GM11168 (cell line): Measurements from ENCODE around the gene FBRSL1.

Experiments used
- in situ Hi-C: fragments of 300-500 bp; cut with MboI; formaldehyde crosslinking; loops from one replicate; pipeline ENCODE4 v1.12.0; 2022; ENCODE audit warnings: low sequenced_read_pairs; ENCODE audit not compliant: unreplicated experiment

FBRSL1 gene

DNA sequence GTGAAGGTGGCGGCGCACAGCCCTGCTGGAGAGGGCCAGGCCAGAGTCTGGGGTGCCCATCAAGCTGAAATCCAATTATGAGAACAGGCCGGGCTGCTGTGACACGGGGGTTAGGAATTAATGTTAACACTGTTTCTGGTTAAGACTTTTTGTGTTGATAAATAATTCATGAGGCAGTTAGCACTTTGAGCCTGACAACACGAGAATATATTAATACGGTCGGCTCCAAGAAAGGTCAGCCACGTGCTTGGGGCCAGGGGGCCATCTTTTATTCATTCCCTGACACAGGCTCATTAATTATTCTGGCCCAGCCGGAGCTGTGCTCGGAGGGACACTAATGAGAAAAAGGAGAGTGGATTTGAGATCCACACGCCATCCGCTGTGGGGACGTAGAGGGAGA is 45.1 kb downstream of the FBRSL1 start:
- in situ Hi-C loops = no loop called here

- in situ Hi-C loops = no loop called here
Observed at GRCh38 chr12:132536102-132536876, 46.3 kb downstream of the FBRSL1 start.

- in situ Hi-C loops = no loop called here
Observed at GRCh38 chr12:132537049-132537448, 47.1 kb downstream of the FBRSL1 start.

DNA sequence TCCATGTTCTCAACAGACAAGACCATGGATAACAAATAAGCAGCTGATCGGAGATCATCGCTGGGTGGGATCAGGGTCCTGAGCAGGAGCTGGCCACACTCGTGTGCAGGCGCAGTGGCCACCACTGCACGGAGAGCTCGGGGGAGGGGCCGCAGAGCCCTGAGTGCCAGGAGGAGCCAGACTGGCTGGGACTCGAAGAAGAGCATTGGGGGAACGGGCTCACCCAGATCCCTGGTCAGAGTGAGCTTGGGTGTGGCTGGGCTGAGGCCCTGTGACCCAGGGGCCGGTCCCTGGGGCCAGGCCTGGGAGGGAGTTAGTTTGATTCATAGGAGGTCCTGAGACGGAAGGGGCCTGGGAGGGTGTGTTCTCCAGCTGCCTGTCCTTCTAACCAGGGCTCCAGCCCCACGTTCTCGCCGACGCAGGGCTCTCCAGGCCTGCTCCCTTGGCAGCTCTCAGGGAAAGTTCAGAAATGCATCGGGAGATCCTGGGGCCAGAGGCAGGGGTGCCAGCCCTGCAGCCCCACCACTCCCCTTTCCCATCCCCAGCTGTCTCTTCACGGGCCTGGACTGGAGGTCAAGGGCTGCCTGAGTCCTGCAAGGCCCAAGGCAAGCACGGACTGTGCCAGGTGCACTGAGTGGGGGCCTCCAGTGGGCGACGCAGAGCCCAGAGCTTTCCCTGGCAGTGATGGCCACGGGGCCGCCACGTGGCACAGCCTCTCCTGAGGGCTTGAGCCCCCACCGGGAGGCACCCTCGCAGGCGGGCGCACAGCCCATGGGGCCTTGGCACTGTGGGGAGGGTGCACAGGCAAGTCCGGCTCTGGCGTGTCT is 48.1 kb downstream of the FBRSL1 start:
- in situ Hi-C loops = no loop called here

- in situ Hi-C loops = no loop called here
Observed at GRCh38 chr12:132538663-132538990, 48.7 kb downstream of the FBRSL1 start.

- in situ Hi-C loops = no loop called here
Observed at GRCh38 chr12:132539016-132539773, 49.2 kb downstream of the FBRSL1 start.

DNA sequence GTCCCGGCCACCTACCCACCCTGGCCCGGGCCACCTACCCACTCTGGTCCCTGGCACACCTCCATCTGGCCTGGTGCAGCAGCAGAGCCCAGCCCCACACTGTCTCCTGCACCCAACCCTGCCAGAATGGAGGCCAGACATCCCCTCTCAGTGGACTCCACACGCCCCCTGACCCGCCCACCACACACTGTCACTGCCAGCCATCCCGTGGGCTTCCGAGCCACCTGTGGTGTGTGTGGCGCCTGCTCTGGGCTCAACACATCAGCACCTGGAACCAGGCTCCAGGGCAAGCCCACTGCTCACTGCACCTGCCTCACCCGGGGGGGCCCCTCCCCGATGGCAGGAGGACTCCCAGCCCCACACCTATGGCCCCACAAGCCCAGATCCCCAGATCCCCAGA is 50.5 kb downstream of the FBRSL1 start:
- in situ Hi-C loops = no loop called here

GRCh38 chr12:132541200-132541599 is 51.2 kb downstream of the FBRSL1 start:
- in situ Hi-C loops = no loop called here

- in situ Hi-C loops = no loop called here
Observed at GRCh38 chr12:132541996-132542395, 52.0 kb downstream of the FBRSL1 start.

DNA sequence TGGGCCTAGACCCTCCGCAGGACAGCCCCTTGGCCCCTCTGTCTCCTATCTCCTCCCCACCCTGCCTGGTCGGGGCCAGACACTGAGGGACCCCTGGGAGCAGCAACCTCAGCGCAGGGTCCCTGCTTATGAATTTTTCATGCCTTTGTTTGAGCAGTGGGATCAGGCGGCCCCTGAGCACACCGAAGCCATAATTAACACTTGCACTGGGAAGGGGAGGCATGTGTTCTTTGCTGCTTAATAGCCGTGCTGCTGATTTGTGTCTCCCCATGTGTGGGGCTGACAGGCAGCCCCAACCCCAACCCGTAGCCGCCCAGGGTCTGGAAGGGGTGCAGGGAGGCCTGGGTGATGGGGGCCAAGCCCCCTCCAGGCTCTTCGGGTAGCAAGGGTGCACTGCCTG is 52.7 kb downstream of the FBRSL1 start:
- in situ Hi-C loops = no loop called here

DNA sequence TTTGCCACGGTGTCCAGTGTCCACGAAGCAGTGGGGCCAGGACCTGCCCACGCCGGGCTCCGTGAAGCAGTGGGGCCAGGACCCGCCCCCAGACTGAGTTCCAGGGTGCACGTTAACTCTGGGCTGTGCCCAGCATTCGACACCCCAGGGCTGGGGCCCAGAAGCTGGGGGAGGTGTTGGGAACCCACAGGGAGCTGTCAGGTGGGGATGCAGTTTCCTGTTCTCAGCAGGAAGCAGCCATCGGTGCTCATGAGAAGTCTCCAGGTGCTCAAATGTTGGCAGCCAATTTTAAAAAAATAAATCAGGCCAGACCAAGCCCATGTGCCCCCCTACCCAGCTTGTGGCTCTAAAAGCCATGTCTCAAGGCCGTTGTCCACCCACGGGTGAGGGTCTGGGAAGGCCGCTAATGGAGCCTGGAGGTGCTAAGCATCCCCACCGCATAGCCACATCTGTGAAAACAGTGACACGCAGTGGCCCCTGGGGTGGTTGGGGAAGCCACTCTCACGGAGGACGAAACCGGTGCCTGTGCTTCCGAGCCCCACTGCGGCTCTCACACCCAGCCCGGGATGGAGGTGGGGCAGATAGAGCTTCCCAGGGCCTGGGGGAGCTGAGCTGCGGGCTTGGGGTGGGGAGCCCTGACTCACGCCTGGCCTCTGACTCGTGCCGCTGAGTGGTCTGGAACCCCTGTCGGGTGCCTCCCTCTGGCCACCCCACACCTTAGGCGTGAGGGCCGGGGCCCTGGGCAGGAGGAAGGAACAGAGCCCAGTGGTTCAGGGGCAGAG is 53.5 kb downstream of the FBRSL1 start:
- in situ Hi-C loops = no loop called here

GRCh38 chr12:132544080-132544397 is 54.1 kb downstream of the FBRSL1 start:
- in situ Hi-C loops = no loop called here

- in situ Hi-C loops = no loop called here
Observed at GRCh38 chr12:132544498-132544897, 54.5 kb downstream of the FBRSL1 start.

DNA sequence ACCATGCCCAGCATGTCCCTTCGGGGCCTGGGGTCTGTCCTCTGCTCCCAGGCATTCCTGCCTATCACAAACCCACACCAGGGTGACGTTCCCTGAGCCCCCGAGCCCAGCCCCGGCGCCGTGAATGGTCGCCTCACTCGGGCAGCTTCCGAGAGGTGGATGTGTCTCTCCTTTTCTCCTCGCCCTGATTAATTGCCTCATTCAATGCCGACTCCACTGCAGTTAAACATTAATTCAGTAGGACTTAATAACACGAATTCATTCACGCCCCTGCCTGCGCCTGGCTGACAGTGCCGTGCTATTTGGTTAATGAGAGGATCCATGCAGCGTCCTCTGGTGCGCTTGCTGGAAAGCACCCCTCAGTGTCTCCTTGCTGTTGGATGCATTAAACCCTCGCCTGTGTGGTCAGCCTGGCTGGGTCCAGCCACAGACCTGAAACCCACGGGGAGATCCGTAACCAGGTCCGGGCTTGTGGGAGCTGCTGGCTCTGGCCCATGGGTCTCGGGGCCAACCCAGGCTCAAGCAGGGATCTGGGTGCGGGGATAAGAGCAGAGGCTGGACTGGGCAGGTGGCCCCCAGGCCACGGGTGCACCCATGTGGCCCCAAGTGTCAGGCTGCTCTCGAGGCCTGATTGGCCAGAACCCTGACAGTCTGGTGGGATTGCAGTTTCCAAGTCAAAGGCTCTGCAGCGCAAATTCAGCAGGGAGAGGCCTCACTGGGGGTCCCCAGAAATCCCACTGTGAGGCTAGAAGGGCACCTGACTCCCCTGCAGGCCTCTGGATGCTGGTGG is 55.4 kb downstream of the FBRSL1 start:
- in situ Hi-C loops = no loop called here

- in situ Hi-C loops = no loop called here
Observed at GRCh38 chr12:132545955-132546354, 56.0 kb downstream of the FBRSL1 start.

DNA sequence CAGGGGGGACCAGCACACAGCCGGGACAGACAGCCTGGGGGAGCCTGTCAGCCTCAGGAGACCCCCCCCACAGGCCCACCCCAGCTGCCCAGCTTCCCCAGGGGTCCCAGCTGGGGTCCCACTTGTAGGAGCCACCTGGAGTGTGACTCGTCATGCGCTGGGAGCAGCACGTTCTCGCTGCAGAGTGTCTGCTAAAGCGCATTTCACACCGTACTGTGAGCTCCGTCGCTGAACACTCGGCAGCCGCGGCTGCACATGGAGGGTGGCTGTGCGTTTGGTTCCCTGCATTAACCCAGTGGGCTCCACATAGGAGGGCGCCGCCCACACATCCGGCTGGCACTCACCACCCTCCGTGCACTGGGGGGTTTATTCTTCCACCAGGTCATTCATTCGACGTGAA is 56.7 kb downstream of the FBRSL1 start:
- in situ Hi-C loops = no loop called here

DNA sequence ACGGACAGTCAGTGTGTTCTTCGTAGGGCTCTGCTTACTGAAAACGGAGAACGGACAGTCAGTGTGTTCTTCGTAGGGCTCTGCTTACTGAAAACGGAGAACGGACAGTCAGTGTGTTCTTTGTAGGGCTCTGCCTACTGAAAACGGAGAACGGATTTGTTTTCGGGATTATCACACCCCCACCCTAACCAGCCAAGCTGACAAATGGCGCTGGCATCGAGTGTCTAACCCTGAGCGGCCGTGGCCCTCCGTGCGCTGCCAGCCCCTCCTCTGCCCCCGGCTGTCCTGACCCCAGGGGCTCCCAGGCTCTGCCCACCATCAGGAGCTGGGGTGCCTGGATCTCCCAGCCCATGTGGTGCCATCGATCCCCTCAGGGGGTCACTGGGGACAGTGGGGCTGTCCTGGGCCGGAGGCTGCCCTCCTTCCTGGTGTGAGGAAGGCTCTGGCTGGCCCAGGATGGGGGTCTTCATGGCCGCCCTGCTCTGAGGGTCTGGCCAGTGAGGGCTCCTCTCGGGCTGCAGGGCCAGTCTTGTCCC is 57.3 kb downstream of the FBRSL1 start:
- in situ Hi-C loops = no loop called here

- in situ Hi-C loops = no loop called here
Observed at GRCh38 chr12:132548430-132549058, 58.6 kb downstream of the FBRSL1 start.

GRCh38 chr12:132549059-132549458 is 59.1 kb downstream of the FBRSL1 start:
- in situ Hi-C loops = no loop called here
